K562 (cell line): ENCODE data around the gene ZNF607. TPM values are rescaled to one million over a fixed set of nuclear protein-coding genes. Genes with fewer than 3 reads are reported as not detected.

ENCODE experiments used
- ADNP ChIP-seq: fragments of 200-800 bp; sonication (Bioruptor generic); IDR thresholded peaks from 2 replicates; pipeline ENCODE4 v1.6.1; 2016; ENCODE audit warnings: missing genetic modification characterization, missing compliant biosample characterization
- BACH1 ChIP-seq: fragments of 200-800 bp; sonication (Bioruptor generic); IDR thresholded peaks from 2 replicates; pipeline ENCODE4 v1.6.1; 2016; ENCODE audit warnings: missing genetic modification characterization, missing compliant biosample characterization
- BRD9 ChIP-seq: fragments of 450-650 bp; IDR thresholded peaks from 2 replicates; pipeline ENCODE4 v1.6.1; 2018; ENCODE audit warnings: low read depth; ENCODE audit not compliant: partially characterized antibody
- C11orf30 ChIP-seq: fragments of 450-650 bp; IDR thresholded peaks from 2 replicates; pipeline ENCODE4 v1.6.1; 2016; ENCODE audit warnings: low read depth, mild to moderate bottlenecking
- HDAC6 ChIP-seq: IDR thresholded peaks from 2 replicates; pipeline ENCODE4 v1.6.1; 2012; ENCODE audit warnings: low read depth, mild to moderate bottlenecking, control low read depth, inconsistent platforms, low read length, moderate library complexity
- NFYB ChIP-seq: IDR thresholded peaks from 2 replicates; pipeline ENCODE4 v1.6.1; 2011; ENCODE audit warnings: mild to moderate bottlenecking, moderate library complexity; ENCODE audit not compliant: insufficient read length; ENCODE audit errors: extremely low read depth
- NR3C1 ChIP-seq: sonication (generic); formaldehyde crosslinking; IDR thresholded peaks from 2 replicates; pipeline ENCODE4 v1.8.1; 2022; ENCODE audit warnings: missing genetic modification reagents
- PPARD ChIP-seq: fragments of 250-450 bp; sonication (Bioruptor Pico); IDR thresholded peaks from 2 replicates; pipeline ENCODE4 v1.8.0; 2022; ENCODE audit warnings: inconsistent platforms, mild to moderate bottlenecking, moderate library complexity
- SIRT6 ChIP-seq: IDR thresholded peaks from one replicate; pipeline ENCODE4 v1.6.1; 2012; ENCODE audit warnings: low read depth, mild to moderate bottlenecking, control low read depth, inconsistent platforms, low read length, moderate library complexity
- SMARCA5 ChIP-seq: fragments of 450-650 bp; IDR thresholded peaks from 2 replicates; pipeline ENCODE4 v1.6.1; 2016
- SPI1 ChIP-seq: IDR thresholded peaks from 2 replicates; pipeline ENCODE4 v1.6.1; 2011; ENCODE audit warnings: low read depth, low read length, control low read depth, borderline replicate concordance
- STAG1 ChIP-seq: sonication (generic); formaldehyde crosslinking; IDR thresholded peaks from 2 replicates; pipeline ENCODE4 v1.5.0; 2020; ENCODE audit warnings: missing genetic modification reagents, borderline replicate concordance
- U2AF1 ChIP-seq: fragments of 200-400 bp; formaldehyde crosslinking; optimal IDR thresholded peaks from 2 replicates; pipeline ENCODE3; 2017; ENCODE audit warnings: mild to moderate bottlenecking, low read depth, low read length, moderate library complexity
- ZNF124 ChIP-seq: sonication (generic); formaldehyde crosslinking; IDR thresholded peaks from 2 replicates; pipeline ENCODE4 v1.8.1; 2022; ENCODE audit warnings: missing genetic modification reagents
- ZNF561 ChIP-seq: fragments of 450-650 bp; formaldehyde crosslinking; conservative IDR thresholded peaks from 2 replicates; pipeline ENCODE4 v1.4.0; 2020; ENCODE audit warnings: mild to moderate bottlenecking, moderate library complexity
- polyA plus RNA-seq, 8 experiments: library from polyadenylated mRNA; depleted of rRNA in 4 of 8; stranded (reverse) in 5 of 8; unstranded in 3 of 8; fragments of >200 nt; fragmentation: Nextera tagmentation in 2 of 8; fragmentation: Illumina TruSeq in 1 of 8; extraction: Ambion mirVana in 2 of 8; extraction: Trizol in 1 of 8; gene quantifications; 2 replicates each; pipeline versions ENCODE4 v1.2.1 to v1.2.3, GENCODE V29; 2011 to 2014; ENCODE audit warnings: inconsistent platforms in 1 of 8, missing spikeins in 1 of 8
- total RNA-seq, 7 experiments: library from RNA; depleted of rRNA in 6 of 7; stranded (reverse); fragments of >200 nt in 6 of 7; fragmentation: Illumina TruSeq in 2 of 7; extraction: Trizol in 2 of 7; gene quantifications; 2 replicates each; pipeline versions ENCODE4 v1.2.1 to v1.2.3, GENCODE V29; 2011 to 2021; ENCODE audit warnings: low replicate concordance in 1 of 7
- TF ChIP-seq, protein P1 (sequence below): fragments of 250-450 bp; sonication (Bioruptor Pico); IDR thresholded peaks from 2 replicates; pipeline ENCODE4 v1.4.0; 2020; ENCODE audit warnings: mild to moderate bottlenecking, moderate library complexity, borderline replicate concordance
- TF ChIP-seq, protein P2 (sequence below): fragments of 250-450 bp; sonication (Bioruptor Pico); IDR thresholded peaks from 2 replicates; pipeline ENCODE4 v1.5.0; 2021
- TF ChIP-seq, protein P3 (sequence below): fragments of 450-650 bp; IDR thresholded peaks from 2 replicates; pipeline ENCODE4 v1.6.1; 2016; ENCODE audit warnings: mild to moderate bottlenecking
- TF ChIP-seq, protein P4 (sequence below): sonication (generic); formaldehyde crosslinking; IDR thresholded peaks from 2 replicates; pipeline ENCODE4 v1.8.1; 2023; ENCODE audit warnings: mild to moderate bottlenecking, missing genetic modification reagents, moderate library complexity
- TF ChIP-seq, protein P5 (sequence below): fragments of 450-650 bp; formaldehyde crosslinking; IDR thresholded peaks from 2 replicates; pipeline ENCODE4 v1.4.0; 2020; ENCODE audit warnings: mild to moderate bottlenecking, moderate library complexity

ZNF607 gene
- total and polyA plus RNA-seq, 9 of the 15 experiments (the other 6 are each of a cell fraction or from before 2014, with no cell fraction given): 0.65 to 5.1 (median 3.6) TPM

DNA sequence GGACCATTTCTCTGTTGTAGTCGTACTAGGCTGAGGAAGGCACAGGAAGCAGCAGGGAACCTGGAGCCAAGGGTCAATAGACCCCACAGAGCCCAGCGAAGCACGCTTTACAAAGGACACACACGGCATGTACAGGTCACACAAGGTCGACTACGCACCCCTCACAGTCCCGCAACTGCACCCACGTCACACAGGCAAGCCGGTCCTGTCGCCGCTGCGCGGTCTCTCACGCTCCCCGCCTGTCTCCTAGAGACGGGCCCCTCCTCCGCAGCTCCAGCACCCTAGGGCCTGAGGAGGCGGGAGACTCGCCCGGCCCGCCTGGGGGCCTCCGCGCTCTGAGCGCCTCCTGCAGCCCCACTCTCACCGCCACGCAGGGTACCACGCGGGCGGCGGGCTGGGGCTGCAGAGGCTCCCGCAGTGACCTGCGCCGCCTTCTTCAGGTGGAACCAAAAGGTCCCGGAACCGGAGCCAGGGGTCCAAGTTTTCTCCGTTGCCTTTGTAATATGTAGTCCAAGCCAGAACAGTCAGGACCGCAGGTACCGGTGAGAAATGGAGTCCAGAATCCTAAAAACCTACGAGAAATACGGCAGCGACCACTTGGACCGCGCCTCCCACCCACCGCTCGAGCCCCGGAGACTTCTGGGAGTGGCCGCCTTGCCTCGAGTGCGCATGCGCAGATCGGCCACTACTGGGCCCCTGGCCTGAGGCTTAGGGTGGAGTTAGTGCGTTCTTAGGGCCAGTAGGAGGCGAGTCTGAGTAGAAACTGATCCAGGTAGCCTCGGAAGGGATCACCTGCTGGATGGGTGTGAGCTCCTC lies at the start of gene ZNF607 (continued):
- TF ChIP-seq, protein P1, sequence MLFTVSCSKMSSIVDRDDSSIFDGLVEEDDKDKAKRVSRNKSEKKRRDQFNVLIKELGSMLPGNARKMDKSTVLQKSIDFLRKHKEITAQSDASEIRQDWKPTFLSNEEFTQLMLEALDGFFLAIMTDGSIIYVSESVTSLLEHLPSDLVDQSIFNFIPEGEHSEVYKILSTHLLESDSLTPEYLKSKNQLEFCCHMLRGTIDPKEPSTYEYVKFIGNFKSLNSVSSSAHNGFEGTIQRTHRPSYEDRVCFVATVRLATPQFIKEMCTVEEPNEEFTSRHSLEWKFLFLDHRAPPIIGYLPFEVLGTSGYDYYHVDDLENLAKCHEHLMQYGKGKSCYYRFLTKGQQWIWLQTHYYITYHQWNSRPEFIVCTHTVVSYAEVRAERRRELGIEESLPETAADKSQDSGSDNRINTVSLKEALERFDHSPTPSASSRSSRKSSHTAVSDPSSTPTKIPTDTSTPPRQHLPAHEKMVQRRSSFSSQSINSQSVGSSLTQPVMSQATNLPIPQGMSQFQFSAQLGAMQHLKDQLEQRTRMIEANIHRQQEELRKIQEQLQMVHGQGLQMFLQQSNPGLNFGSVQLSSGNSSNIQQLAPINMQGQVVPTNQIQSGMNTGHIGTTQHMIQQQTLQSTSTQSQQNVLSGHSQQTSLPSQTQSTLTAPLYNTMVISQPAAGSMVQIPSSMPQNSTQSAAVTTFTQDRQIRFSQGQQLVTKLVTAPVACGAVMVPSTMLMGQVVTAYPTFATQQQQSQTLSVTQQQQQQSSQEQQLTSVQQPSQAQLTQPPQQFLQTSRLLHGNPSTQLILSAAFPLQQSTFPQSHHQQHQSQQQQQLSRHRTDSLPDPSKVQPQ (CRISPR knock-in tag): no peak
- TF ChIP-seq, protein P2, sequence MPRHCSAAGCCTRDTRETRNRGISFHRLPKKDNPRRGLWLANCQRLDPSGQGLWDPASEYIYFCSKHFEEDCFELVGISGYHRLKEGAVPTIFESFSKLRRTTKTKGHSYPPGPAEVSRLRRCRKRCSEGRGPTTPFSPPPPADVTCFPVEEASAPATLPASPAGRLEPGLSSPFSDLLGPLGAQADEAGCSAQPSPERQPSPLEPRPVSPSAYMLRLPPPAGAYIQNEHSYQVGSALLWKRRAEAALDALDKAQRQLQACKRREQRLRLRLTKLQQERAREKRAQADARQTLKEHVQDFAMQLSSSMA (CRISPR knock-in tag): no peak
- TF ChIP-seq ZNF561: no peak
- TF ChIP-seq SIRT6: no peak
- no peak for TF ChIP-seq U2AF1
- TF ChIP-seq HDAC6: no peak
- TF ChIP-seq, protein P3, sequence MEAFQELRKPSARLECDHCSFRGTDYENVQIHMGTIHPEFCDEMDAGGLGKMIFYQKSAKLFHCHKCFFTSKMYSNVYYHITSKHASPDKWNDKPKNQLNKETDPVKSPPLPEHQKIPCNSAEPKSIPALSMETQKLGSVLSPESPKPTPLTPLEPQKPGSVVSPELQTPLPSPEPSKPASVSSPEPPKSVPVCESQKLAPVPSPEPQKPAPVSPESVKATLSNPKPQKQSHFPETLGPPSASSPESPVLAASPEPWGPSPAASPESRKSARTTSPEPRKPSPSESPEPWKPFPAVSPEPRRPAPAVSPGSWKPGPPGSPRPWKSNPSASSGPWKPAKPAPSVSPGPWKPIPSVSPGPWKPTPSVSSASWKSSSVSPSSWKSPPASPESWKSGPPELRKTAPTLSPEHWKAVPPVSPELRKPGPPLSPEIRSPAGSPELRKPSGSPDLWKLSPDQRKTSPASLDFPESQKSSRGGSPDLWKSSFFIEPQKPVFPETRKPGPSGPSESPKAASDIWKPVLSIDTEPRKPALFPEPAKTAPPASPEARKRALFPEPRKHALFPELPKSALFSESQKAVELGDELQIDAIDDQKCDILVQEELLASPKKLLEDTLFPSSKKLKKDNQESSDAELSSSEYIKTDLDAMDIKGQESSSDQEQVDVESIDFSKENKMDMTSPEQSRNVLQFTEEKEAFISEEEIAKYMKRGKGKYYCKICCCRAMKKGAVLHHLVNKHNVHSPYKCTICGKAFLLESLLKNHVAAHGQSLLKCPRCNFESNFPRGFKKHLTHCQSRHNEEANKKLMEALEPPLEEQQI: no peak
- no peak for TF ChIP-seq ZNF124 (CRISPR knock-in tag)
- TF ChIP-seq, protein P4, sequence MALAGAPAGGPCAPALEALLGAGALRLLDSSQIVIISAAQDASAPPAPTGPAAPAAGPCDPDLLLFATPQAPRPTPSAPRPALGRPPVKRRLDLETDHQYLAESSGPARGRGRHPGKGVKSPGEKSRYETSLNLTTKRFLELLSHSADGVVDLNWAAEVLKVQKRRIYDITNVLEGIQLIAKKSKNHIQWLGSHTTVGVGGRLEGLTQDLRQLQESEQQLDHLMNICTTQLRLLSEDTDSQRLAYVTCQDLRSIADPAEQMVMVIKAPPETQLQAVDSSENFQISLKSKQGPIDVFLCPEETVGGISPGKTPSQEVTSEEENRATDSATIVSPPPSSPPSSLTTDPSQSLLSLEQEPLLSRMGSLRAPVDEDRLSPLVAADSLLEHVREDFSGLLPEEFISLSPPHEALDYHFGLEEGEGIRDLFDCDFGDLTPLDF: peak; percentile 17; the same call in 1 of the 2 replicates
- TF ChIP-seq BRD9: no peak
- TF ChIP-seq PPARD (CRISPR knock-in tag): no peak
- TF ChIP-seq NR3C1: no peak
- TF ChIP-seq, protein P5, sequence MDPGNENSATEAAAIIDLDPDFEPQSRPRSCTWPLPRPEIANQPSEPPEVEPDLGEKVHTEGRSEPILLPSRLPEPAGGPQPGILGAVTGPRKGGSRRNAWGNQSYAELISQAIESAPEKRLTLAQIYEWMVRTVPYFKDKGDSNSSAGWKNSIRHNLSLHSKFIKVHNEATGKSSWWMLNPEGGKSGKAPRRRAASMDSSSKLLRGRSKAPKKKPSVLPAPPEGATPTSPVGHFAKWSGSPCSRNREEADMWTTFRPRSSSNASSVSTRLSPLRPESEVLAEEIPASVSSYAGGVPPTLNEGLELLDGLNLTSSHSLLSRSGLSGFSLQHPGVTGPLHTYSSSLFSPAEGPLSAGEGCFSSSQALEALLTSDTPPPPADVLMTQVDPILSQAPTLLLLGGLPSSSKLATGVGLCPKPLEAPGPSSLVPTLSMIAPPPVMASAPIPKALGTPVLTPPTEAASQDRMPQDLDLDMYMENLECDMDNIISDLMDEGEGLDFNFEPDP: no peak
- no peak for TF ChIP-seq SMARCA5
- no peak for TF ChIP-seq ADNP
- TF ChIP-seq STAG1 (CRISPR knock-in tag): no peak
- no peak for TF ChIP-seq SPI1
- no peak for TF ChIP-seq C11orf30
- TF ChIP-seq NFYB: no peak
- TF ChIP-seq BACH1: no peak
